Activated T-helper 1 cell treated with anti-CD3 and anti-CD28 coated beads, Interleukin-2, amount 50 U/mL, for 16 hours (primary cell): ENCODE measurements around the gene C1orf159.
"Not testable (repeated sequence)": the region's sequence is repeated elsewhere in the genome, so short reads cannot be mapped to it uniquely, and the experiment has no call there.

Experiments used
- DNase-seq, 2 donors: peaks; one replicate each; pipeline ENCODE4 v3.0.0-alpha.2; 2020; ENCODE audit warnings: low read depth in 1 of 2, low spot score in 1 of 2

C1orf159 gene

DNA sequence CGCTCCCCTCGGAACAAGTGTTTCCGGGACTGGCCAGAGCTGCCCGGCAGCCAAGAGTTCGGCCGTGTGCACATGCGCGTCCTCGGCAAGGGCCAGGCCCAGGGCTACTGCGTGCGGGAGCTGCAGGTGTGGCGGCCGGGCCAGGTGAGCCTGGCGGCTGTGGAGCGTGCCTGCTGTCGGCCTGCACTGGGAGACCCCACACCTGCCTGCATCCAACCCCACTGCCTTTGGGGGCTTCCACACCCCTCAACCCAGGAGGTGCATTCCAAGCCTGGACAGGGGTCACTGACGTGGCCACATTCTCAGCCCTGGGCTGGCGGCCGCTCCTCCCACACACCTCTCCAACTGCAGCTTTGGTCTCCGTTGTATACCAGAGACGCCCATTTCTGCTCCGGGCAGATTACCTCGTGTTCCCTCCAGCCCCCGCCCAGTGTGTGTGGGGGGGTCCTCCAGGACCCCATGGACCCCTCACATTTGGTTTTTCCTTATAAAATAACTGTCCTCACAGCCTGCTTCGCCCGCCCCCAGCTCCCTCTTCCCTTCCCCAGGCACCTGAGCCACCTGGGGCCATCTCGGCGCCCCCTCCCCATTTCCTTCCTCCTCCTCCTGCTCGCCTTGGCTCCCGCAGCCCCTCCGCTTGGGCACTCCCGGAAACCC is 47.9 kb downstream of the C1orf159 start:
- no peak for DNase-seq

DNA sequence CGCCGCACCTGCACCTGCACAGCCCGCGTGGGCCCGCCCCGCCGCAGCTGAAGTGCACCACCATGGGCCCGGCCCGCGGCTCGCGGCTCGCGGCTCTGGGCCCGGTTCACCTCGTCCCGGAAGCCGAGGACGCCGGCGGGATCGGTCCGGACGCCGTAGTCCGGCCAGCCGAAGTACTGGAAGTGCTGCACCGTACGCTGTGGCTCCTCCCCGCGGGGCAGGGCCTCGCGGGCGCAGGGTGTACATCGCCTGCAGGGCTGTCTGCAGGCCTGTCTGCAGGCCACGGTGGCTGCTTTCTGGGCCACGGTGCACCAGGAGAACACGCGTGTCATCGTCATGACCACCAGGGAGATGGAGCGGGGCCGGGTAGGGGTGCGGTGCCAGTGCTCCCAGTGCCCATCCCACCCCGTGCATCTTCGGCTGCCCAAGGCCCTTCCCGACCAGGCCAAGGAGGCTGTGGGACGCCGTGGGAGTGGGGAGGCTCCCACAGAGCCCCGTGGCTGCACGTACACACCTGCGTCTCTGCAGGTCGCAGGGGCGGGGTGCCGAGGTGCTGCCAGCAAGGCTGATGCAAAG is 48.5 kb downstream of the C1orf159 start:
- no peak for DNase-seq

- DNase-seq = no peak
Measured at GRCh38 chr1:1066403-1067283, 49.2 kb downstream of the C1orf159 start.

- not testable (repeated sequence) for DNase-seq
Measured at GRCh38 chr1:1065940-1066304, 50.0 kb downstream of the C1orf159 start.

DNA sequence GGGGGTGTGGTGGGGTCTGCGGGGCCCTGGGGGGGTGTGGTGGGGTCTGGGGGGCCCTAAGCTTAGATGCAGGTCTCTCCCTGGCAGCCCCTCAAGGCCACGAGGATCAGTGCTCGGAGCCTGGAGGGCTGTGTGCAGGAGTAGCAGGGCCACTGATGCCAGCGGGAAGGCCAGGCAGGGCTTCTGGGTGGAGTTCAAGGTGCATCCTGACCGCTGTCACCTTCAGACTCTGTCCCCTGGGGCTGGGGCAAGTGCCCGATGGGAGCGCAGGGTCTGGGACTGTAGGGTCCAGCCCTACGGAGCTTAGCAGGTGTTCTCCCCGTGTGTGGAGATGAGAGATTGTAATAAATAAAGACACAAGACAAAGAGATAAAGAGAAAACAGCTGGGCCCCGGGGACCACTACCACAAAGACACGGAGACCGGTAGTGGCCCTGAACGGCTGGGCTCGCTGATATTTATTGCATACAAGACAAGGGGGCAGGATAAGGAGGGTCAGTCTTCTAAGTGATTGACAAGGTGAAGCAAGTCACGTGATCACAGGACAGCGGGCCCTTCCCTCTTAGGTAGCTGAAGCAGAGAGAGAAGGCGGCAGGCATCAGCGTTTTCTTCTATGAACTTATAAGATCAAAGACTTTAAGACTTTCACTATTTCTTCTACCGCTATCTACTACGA is 50.5 kb downstream of the C1orf159 start:
- no peak for DNase-seq

- DNase-seq = peak; percentile 40 to 82
Measured at GRCh38 chr1:1063945-1064831, 51.7 kb downstream of the C1orf159 start.

DNA sequence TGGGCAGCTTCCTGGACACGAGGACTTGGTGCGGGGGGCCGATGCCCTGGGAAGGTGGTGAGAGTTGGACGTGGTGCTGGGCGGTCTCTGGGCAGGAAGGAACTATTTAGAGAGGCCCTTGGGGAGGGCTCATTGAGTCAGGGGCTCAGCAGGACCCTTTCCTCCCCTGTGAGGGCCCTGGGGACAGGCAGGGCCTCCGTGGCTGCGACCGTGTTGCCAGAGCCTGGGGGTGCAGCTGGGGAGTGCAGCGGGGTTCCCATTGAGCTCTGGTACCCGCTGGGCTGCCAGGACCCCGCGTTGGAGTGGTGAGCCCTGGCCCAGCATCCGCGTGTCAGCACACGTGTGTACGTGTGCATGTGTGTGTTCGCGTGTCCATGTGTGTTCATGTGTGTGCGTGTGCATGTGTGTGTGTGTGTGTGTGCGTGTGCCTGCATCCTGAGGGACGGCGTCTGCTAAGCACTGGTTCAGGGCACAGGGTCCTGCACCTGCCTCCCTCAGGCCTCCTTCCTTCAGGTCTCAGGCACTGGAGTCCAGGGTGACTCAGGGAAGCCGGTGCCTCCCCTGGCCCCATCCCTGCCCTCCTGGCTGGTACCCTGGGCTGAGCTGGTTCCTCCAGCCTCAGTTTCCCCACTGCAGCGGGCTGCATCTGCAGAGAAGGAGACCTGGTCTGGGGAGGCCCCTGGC is 52.5 kb downstream of the C1orf159 start:
- DNase-seq = no peak

GRCh38 chr1:1062348-1063163 is 53.3 kb downstream of the C1orf159 start:
- no peak for DNase-seq

DNA sequence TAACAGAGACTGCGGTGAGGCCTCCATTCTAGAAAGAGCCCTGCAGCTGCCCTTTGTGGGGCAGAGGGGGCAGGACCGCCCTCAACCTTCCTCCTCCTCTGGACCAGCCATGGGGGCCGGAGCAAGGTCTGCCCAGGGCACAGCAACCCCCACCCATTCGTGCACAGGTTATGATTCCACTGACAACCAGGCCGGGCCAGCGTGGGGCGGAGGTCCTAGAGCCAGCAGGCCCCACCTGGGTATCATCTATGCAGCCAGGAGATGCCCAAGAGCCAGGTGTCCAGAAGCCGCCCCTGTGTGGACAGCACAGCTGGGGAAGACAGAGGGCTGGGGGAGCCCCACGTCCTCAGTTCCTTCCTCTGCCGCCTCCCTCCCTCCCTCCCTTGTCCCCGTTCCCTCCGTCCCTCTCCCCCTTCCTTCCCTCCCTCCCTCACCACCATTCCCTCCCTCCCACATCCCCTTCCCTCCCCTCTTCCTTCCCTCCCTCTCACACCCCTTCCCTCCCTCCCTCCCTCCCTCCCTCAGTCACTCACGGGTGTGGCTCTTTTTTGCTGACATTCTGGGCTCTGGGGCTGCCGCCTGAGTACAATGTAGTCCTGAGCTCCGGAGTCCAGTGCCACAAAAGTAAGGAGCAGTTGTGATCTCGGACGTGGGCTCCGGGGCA is 54.1 kb downstream of the C1orf159 start:
- no peak for DNase-seq

DNA sequence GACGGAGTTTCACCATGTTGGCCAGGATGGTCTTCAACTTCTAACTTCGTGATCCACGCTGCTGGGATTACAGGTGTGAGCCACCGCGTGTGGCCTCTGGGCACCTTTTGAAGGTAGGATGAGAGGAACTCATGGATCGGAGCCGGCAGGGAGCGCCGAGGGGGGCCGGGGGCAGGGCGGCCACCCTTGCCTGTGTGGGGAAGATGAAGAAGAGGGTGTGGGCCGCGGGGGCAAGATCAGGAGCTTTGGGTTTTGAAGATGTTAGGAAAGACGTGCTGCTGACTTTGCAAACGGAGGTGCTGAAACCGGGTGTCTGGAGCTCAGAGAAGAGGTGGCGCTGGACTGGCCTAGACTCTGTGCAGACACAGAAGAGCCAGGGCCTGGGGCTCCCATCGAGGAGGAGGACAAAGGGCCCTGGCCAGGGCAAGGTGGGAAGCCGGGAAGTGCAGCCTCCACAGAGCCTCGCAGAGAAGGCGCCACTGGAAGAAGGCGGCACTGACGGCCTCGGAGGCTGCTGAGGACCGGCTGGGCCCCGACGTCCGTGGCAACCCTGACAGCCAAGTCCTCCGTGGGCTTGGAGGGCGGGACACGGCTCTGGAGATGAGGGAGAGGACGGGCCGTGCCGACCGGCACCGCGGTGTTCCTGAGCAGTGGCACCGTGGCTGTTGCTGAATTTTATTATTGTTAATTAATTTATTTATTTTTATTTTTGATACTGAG is 55.4 kb downstream of the C1orf159 start:
- DNase-seq = no peak

DNA sequence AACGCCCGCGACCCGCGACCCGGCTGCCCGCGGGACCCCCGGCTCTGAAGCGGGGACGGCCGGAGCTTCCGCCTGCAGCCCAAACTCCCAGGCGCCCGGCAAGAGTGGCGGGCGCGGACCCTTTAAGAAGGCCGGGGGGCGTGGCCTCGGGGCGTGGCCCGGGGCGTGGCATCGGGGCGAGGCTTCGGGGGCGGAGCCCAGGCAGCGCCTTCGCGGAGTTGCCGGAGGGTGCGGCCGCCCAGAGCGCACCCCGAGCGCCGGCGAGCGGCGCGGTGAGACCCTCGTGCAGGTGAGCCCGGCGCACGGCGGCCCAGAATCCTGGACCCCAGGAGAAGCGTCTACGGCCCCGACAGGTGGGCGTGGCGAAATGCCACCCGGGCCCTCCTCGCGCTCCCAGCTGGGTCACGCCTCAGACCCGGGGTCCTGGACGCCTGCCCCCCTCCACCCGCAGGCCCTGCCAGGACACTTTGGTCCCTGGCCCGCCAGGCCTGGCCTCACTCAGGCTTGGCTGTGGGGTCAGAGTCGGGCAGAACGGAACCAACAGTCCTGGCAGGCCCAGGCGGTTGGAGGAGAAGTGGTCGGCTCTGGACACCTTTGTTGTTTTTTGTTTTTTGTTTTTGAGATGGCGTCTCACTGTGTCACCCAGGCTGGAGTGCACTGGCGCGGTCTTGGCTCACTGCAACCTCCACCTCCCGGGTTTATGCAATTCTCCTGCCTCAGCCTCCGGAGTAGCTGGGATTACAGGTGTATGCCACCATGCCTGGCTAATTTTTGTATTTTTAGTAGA is 56.2 kb downstream of the C1orf159 start:
- peak; percentile 81 to 87 for DNase-seq

- DNase-seq = no peak
Measured at GRCh38 chr1:1058921-1059493, 56.9 kb downstream of the C1orf159 start.

DNA sequence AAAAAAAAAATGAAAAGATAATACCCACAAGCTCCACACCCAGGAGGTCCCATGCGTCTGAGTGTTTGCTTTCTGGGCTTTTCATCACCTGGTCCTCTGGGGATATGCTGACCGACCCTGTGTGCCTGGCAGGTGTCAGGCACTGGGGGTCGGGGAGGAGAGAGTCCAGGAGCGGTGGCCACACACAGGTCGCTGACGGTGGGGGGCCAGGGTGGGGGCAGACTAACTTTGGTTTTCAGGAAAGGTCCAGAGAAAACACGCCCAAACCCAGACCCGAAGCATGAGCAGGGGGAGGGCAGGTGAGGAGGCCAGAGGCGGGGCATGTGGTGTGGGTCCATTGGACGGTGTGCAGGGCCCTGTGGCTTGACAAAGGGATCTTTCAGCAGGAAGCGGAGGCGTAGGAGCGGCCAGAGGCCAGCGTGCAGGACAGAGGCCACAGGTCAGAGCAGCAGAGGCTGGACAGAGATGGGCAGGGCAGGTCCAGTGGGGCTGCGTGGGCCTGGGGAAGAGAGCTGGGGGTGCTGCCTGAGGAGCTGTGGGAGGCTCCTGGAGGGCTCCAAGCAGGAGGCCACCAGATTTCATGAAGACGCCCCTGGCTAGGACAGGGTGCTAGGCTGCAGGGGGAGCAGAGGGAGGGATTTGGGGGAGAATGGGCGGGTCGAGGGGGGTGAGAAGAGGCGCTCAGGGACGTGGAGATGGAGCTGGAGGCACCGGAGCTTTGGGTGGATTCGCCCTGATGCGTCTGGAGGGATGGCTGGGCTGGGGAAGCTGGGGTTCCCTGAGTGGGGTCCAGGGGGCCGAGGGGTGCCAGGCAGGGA is 57.6 kb downstream of the C1orf159 start:
- no peak for DNase-seq

DNA sequence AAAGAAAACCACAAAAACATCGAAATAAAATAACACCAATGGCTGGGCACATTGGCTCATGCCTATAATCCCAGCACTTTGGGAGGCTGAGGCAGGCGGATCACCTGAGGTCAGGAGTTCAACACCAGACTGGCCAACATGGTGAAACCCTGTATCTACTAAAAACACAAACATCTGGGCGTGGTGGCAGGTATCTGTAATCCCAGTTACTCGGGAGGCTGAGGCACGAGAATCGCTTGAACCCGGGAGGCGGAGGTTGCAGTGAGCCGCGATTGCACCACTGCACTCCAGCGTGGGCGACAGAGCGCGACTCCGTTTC is 58.2 kb downstream of the C1orf159 start:
- DNase-seq = not testable (repeated sequence)

- no peak for DNase-seq
Measured at GRCh38 chr1:1055841-1056736, 59.8 kb downstream of the C1orf159 start.
